ENCODE results near the gene GID8. TPM values are rescaled to one million over a fixed set of nuclear protein-coding genes. Genes with fewer than 3 reads are reported as not detected.

The GID8 gene
- total and polyA plus RNA-seq, 2 of the 4 experiments (the other 2 are of a cell fraction), result 21.5 to 33.9 TPM

GRCh38 chr20:62933966-62934365 is 4.0 kb upstream of the GID8 start:
- Histone ChIP-seq H3K27me3 (ENCODE audit: control insufficient read depth, insufficient read depth, low read length) (no peaks in the 10 kb centered on the region), H3K14ac (replicated peaks; ENCODE audit: low read depth, low read length) (no peak overlapping the region), H3K79me1 (ENCODE audit: low read depth in 1 of 2, low read length in 2 of 2) (peaks cover 3 to 58% of the 10 kb centered on the region in 2 experiments; a peak in 3 of 4 replicates), H4K5ac (ENCODE audit: low read depth, low read length) (no peak overlapping the region), H3K4ac (ENCODE audit: low read depth, low read length) (no peak overlapping the region), H3K9me3 (ENCODE audit: control insufficient read depth, insufficient read depth, low read length) (no peaks in the 10 kb centered on the region), H3K9ac (ENCODE audit: low read depth, low read length) (no peak overlapping the region), H2AK5ac (ENCODE audit: low read depth, low read length) (no peak overlapping the region), H3K56ac (ENCODE audit: extremely low read depth, insufficient read depth, low read length) (no peak overlapping the region), H3K36me3 (ENCODE audit: control insufficient read depth, insufficient read depth, low read length) (peaks cover 17% of the 10 kb centered on the region), H3K23ac (ENCODE audit: low read depth, low read length) (peak overlapping the region; percentile 10; the same call in 1 of the 2 replicates), H2BK15ac (ENCODE audit: low read depth, low read length) (no peak overlapping the region), H2BK120ac (ENCODE audit: low read depth, low read length) (no peak overlapping the region), H3K4me2 (ENCODE audit: low read depth, low read length) (no peak overlapping the region), H2AFZ (replicated peaks; ENCODE audit: low read length, poor library complexity) (no peak overlapping the region), H4K8ac (ENCODE audit: low read depth in 2 of 2, low read length in 2 of 2) (no peak overlapping the region), H2BK5ac (ENCODE audit: low read depth, low read length, poor library complexity, severe bottlenecking) (no peak overlapping the region), H3K4me3 (ENCODE audit: insufficient read depth, low read depth, low read length) (no peak overlapping the region), H3K18ac (ENCODE audit: low read depth, low read length) (no peak overlapping the region), H4K91ac (ENCODE audit: insufficient read depth, low read depth, low read length) (no peak overlapping the region), H3K4me1 (ENCODE audit: control insufficient read depth, insufficient read depth, low read length) (peaks cover 11% of the 10 kb centered on the region; the same call in 1 of the 2 replicates), H3K27ac (ENCODE audit: insufficient read depth, low read length) (no peak overlapping the region), H4K20me1 (ENCODE audit: insufficient read depth, low read length) (peaks cover 75% of the 10 kb centered on the region), H3K9me1 (ENCODE audit: insufficient read depth, low read length) (peaks cover 24% of the 10 kb centered on the region), H2BK20ac (ENCODE audit: low read depth, low read length) (no peak overlapping the region), H2AK9ac (replicated peaks; ENCODE audit: low read depth, low read length, poor library complexity) (no peak overlapping the region)
- no peak for DNase-seq
- intact Hi-C loops (cut with micrococcal nuclease) (no loop called here), dilution Hi-C loops (cut with HindIII; ENCODE audit: low sequenced_read_pairs, unreplicated experiment) (no loop called here), in situ Hi-C loops (cut with MboI; ENCODE audit: low sequenced_read_pairs) (no loop called here)
- ChIA-PET CTCF (no interaction called here), POLR2A (ENCODE audit: unreplicated experiment) (no interaction called here)
- ATAC-seq (ENCODE audit: low read depth), result no peak
- TF ChIP-seq CHD1 (IDR thresholded peaks at IDR 0.05; ENCODE audit: low read depth, low read length), result no peak
- TF ChIP-seq MXI1 (IDR thresholded peaks at IDR 0.05; ENCODE audit: borderline replicate concordance, low read depth, low read length), result no peak
- TF ChIP-seq POLR2A (IDR thresholded peaks at IDR 0.05; ENCODE audit: low read depth, low read length), result no peak
- no peak for TF ChIP-seq MAFK (IDR thresholded peaks at IDR 0.05; ENCODE audit: low read depth, low read length)
- TF ChIP-seq CTCF (conservative IDR thresholded peaks at IDR 0.05; ENCODE audit: low read depth, low read length), result no peak
- TF ChIP-seq CEBPB (IDR thresholded peaks at IDR 0.05; ENCODE audit: low read depth, low read length), result no peak
- TF ChIP-seq MAZ (IDR thresholded peaks at IDR 0.05; ENCODE audit: borderline replicate concordance, low read depth, low read length), result no peak
- no peak for TF ChIP-seq RFX5 (IDR thresholded peaks at IDR 0.05; ENCODE audit: low read depth, low read length)
- no peak for TF ChIP-seq ELK1 (IDR thresholded peaks at IDR 0.05; ENCODE audit: borderline replicate concordance, low read depth, low read length)
- TF ChIP-seq SMC3 (IDR thresholded peaks at IDR 0.05; ENCODE audit: low read depth, low read length), result no peak
- no peak for TF ChIP-seq USF2 (IDR thresholded peaks at IDR 0.05; ENCODE audit: low read depth, low read length)
- TF ChIP-seq FOS (IDR thresholded peaks at IDR 0.05; ENCODE audit: low read depth, low read length), result no peak
- no peak for TF ChIP-seq RCOR1 (IDR thresholded peaks at IDR 0.05; ENCODE audit: insufficient replicate concordance, low read length)
- TF ChIP-seq RAD21 (IDR thresholded peaks at IDR 0.05; ENCODE audit: low read length), result no peak
- no peak for TF ChIP-seq NFE2L2 (IDR thresholded peaks at IDR 0.05; ENCODE audit: low read depth, low read length)
- TF ChIP-seq BHLHE40 (IDR thresholded peaks at IDR 0.05; ENCODE audit: low read depth, low read length), result no peak
- BruUV-seq (replicated peaks), result no TSS peak
- WGBS, 2 experiments (ENCODE audit: extremely low coverage in 2 of 2, insufficient read length in 1 of 2), result 83% methylated on average over 3 of the region's 3 CpGs; no CpG with 5 or more reads in 1 of the 2 experiments

All from IMR-90 (cell line).